Pulmonary artery endothelial cell (primary cell): ENCODE data around the gene MRGPRD. TPM values are rescaled to one million over a fixed set of nuclear protein-coding genes. Genes with fewer than 3 reads are reported as not detected.

Experiments used
- DNase-seq: peaks from one replicate; pipeline ENCODE4 v3.0.0-alpha.2; 2011; ENCODE audit warnings: low read depth, low spot score
- total RNA-seq: library from RNA; depleted of rRNA; stranded (reverse); fragments of >200 nt; gene quantifications from 2 replicates; pipeline ENCODE4 v1.2.3, GENCODE V29; 2014

Gene MRGPRD, protein sequence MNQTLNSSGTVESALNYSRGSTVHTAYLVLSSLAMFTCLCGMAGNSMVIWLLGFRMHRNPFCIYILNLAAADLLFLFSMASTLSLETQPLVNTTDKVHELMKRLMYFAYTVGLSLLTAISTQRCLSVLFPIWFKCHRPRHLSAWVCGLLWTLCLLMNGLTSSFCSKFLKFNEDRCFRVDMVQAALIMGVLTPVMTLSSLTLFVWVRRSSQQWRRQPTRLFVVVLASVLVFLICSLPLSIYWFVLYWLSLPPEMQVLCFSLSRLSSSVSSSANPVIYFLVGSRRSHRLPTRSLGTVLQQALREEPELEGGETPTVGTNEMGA
- total RNA-seq: not detected in 2 replicates

DNA sequence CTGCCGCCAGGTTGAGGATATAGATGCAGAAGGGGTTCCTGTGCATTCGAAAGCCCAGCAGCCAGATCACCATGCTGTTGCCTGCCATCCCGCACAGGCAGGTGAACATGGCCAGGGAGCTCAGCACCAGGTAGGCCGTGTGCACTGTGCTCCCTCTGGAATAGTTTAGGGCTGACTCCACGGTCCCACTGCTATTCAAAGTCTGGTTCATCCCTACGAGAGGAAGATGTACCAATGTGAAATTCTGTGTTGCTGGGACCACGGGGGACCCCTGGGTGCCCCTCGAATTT is at the start of gene MRGPRD:
MRGPRD (minus strand) TSS at position 211 of the 290 bp plus-strand sequence; CDS start at position 211, 0 bp downstream.
- no peak for DNase-seq

DNA sequence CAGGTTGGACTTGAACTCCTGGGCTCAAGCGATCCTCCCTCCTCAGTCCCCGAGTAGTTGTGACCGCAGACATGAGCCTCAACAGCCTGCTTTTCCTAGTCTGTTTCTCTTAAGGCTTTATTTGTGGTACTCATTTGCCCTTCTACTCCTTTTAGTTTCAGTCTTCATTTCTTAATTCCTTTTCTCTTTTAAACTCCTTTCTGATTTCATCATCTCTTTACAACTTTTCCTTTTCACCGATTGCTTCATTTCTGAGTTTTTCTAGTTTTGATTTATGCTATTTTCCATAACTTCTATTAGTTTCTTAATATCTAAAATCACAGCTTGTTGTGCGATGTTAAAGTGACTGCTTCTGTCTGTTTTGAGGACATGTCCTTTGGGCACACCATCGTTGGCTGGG is 49.5 kb upstream of the MRGPRD start:
- DNase-seq: no peak

DNA sequence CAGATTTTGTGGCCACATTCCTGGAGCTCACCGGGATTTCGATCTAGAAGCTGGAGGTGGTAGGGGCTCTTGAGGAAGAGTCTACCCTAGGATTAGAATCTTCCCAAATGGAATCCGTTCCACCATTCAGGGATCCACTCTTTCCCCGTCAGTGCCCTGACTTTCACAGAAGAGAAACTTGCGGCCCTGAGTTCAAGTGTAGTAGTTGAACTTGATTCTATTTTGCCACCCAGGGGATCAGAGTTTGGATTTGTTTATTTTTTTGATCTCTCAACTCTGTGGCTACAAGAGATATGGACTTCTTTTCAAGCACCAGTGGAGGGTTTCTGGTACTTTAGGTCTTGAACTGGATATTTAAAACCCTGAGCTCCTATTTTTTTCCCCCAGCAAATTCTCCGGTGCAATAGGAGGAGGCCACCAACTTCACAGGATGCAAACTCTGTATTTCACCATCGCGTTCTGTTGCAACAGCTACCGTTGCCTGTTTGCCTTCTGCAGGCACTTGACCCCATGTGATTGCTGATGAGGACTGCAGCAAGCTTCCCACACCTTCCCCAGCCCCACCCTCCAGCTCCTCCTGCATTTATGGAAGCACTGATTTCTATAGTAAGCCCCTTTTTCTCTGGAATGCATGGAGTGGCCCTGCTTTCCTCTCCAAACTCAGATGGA is 47.1 kb upstream of the MRGPRD start:
- no peak for DNase-seq

DNA sequence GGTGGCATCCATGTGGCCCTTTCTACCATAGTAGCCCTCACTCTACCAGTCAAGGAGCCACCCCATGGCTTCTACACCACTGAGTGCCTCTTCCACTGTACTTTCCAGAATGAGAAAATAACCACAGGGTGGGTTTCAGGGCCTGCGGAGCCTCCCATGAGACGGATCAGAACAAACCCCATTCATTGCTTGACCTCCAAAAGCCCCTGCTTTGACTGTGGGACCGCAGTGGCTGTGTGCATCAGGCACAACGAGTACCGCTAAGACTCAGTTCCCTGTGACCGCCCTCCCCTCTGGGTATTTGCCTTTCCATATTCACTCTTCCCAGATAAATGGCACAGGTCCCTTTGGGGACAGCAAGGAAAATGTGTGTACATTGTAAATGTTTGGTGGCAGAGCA is 43.7 kb upstream of the MRGPRD start:
- no peak for DNase-seq

DNA sequence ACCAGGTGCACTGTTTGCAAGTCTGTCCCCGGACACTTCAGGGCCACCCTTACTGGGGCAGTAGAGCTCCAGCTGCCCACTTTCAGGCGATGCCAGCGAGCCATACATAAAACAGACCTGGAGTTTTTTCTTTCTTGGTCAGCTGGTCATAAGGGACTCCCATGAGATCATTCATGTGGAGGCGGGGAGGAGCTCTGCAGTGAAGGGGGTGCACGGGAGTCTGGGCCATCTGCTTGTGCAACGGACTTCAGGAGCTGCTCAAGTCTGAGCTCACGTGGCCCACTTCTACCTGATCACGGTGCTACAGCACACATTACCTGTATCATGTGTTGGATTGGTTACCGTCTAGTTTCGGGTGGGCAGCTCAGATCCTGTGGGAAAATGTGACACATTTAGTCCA is 41.5 kb upstream of the MRGPRD start:
- DNase-seq: no peak

DNA sequence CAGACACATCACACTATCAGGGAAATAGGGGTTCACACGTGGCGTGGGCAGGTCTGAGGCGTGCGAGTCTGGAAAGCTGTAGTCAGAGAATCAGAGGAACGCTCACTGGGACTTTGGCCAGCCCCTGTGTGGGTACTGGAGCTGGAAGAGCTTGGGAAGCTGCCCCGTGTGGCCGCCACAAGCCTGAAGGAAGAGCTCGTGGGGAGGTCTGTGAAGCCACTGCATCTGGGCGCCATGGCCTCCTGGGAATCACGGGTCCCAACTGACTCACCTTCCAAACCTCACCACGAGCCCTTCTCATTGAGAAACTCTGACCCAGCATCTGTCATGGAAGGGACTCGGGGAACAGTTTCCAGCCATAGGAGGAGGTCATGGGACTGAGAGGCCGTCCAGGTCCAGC is 38.1 kb upstream of the MRGPRD start:
- DNase-seq: no peak

DNA sequence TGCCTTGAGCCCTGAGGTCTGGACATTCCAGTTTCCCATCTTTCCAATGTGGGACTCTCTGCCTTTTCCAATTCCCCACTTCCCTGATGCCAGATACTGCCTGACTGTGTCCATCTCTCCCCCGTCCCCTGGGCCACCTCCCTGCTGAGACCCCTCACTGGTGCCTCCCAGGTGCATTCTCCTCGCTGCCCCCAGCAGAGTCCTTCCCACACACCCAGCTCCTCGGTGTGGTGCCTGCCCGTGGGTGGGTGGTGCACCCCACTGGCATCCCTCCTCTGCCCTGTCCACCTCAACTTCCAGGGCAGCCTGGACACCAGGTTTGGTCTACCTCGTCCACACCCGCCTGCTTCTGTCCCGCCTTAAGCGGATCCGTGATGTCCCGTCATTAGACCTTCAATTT is 37.2 kb upstream of the MRGPRD start:
- DNase-seq: no peak

DNA sequence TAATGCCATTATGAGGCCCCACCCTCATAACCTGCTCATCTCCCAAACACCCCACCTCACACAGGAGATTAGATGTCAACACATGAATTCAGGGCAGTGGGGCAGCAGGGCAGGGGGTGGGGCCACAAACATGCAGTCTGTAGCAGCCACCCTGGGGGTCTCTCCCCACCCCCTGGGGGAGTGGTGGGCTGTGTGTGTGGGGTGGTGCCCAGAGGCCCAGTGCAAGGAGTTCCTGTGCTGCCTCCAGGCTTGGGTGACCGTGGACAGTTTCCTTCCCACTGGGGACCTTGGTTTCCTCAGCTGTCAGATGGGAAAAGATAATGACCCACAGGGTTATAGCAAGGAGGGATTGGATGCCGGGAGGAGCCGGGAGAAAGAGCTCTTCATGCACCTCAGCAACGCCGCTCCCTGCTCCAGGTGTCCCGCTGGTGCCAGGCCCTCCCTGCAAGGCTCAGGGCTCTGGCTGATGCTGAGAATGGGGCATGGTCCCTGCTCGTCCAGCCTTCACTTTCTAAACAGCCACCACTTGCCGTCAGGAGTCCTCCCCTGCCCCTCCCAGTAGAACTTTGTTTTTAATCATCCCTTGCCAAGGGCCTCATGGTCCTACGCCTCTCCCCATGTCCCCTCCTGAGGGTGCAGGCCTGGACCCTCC is 34.2 kb upstream of the MRGPRD start:
- DNase-seq: no peak

DNA sequence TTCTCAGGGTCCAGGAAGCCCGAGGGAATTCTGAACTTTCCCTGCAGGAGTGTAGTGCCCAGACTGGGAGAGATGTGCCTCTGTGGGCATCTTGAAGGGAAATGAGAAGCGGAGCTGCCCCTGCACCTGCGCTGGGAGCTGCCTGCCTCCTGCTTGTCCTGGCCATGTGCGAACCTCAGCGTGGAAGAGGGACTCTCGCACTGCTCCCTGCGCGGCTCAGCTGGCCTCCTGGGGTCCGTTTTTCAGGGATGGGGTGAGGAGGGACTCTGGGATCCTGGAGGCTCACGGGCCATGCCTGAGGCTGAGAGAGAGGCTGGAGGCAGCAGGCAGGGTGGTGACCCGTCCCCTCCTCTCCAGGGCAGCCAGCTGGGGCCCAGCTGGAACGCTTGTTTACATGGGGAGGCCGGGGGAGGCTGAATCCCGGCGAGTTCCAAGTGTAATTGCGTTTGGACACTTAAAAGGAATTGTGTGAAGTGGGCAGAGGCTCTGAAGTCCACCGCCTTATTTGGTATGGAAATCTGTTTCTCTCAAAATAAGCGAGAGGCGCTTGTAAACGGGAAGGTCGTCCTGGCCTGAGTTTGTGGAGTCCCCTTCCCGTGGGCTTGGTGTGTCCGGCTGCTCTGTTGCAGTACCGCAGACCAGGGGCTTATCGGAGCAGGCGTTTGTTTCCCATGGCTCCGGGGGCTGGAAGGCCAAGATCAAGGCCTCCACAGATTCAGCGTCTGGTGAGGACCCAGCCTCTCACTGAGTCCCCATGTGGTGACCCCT is 33.5 kb upstream of the MRGPRD start:
- DNase-seq: no peak

DNA sequence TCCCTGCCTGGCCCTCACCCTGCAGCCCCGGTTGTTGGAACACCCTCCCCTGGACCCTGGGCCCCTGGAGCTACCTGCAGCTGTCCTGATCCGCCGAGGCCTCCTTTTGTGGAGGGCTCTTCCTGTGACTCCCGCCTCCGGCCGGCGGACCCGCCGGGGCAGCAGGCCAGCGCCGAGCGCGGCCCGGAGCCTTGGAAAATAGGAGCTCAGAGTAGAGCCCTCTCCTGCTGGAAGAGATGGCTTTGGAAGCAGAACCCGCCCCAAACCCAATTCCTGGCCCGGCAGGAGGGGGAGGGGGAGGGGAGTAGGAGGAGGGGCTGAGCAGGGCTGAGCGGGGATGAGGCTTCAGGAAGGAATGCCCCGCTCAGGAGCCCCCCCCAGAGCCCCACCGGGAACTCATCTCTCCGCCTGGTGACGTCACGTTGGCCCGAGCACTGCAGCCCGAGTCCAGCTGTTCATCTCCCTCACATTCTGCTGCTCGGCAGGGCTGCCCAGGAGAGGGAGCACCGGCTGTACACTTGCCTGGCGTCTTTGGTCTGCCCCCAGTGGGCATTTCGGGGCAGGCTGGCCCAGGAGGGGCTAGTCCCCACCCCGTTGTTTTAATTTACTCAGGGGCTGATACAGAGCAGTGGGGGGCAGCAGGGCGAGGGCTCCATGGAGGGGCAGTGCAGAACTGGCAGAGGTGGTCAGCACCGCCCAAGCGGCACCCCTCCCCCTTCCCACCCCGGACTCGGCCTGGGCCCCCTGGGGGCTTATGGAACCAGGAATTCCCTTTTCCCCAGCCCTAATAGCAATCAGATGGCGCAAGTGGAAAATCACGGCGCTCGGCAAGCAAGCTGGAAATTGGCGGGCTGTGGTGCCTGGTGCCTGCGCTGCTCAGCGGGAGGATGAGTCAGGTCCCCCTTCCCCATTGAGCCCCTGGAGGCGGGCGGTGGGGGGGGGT is 32.5 kb upstream of the MRGPRD start, which contains the start of gene MRGPRF:
MRGPRF (minus strand) TSS at position 238 of the 943 bp plus-strand sequence. CDS start 3,345 bp downstream, outside the sequence.
- DNase-seq: no peak

DNA sequence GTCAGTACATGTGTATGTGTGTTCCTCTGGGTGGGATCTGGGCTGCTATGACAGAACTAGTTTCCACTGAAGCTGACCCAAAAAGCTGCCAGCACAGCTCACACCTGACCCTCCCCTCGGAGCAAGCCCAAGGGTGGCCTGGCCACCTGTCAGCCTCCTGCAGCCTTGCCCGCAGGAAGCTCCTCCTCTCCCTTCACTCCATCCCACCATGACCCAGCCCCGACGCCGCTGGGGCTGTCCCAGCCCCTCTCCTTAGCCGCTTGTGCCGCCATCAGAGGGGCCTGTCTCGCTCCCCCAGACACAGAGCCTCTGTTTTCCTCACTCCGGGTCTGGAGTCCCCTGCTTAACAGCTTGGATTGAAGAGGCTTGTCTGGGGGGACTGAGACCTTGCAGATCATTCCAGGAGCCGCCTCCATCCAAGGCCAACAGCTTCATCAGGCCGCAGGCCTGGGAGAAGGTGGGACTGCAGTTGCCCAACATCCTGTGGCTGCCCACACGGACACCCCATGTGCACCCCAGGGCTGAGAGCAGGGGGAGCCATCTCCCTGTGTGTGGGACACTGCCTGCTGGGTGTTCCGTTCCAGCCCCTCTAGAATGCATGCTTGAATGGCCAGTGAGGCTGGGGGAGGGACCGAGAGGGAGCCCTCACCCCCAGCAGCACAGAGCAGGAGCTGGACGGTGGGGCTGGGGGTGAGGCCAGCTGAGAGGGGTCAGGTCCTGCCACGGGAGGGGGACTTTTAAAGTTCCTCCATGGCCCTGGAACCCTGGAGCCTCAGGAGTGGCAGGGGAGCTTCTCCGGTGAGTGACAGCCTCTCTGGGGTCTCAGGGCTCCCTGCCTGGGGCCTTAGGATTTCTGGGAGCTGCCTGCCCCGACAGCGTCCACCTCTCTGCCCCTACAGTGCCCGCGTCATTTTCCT is 31.6 kb upstream of the MRGPRD start:
- DNase-seq: no peak

DNA sequence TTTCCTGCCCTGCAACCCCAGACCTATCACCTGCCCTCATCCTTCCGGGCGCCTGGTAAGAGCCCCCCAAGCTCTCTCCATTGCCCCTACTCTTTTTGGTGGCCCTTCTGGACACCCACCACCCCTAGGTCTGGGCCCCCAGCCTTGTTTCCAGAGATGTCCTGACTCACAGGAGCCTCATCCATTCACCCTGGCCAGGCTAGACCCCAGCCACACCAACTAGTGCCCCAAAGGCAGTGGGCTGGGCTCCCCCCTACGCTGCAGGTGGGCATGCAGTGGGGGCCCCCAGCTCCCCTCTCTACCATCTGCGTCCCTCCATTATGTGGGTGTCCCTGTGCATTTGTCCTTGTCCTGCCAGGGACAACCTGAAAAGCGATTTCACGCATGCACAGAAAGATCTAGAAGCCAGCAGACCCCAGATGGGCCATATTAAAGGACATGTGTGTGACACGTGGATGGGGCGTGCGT is 30.9 kb upstream of the MRGPRD start:
- DNase-seq: no peak

DNA sequence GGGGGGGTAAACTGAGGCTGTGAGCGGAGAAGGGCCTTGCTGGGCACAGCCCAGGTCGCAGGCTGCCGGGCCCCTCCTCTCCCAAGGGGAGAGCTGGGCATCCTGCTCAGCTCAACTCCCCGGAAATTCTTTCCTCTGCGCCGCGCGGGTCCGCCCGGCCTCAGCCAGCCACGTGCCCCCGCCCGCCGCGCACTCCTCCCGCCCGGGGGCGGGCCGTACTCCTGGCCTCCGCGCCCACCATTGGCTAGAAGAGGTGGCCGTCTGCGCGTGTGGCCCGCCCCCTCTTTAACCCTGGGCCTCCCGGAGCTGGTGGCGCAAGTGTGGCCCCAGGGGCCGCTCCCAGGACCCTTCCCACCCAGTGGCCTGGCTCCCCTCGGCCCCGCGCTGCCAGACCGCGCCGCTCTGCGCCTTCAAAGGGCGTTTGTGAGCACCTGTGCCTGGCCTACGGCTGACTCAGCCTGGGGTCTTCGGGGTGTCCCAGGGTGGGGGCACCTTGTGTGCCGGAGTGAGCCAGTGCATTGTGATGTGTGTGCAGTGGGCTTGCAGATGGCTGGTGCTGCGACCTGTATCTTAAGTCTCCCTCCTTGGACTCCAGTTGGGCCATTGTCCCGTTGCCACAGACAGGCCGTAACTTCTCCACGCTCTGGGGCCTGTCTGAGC is 30.3 kb upstream of the MRGPRD start:
- no peak for DNase-seq

DNA sequence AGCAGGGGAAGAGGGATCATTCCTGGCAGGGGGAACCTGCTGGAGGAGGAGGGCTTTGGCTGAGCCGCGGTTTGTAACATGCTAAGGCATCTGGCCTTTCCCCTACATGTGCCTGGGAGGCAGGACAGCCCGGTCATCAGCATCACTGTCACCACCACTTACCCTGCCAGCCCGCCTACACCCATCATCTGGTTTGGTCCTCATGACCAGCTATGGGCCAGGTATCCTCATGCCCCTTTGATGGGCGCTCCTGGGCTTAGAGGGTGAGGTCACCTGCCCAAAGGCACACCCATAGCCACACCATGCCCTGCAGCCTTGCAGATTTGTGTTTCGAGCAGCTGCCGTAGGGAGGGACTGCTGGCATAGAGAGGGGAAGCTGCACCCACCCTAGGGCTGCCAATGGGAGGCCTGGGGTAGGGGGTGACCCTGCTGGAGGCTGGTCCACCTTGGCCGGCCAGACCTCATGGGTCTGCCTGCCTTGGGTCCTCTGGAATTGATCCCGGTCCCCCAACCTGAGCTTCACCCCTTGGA is 29.6 kb upstream of the MRGPRD start:
- no peak for DNase-seq

DNA sequence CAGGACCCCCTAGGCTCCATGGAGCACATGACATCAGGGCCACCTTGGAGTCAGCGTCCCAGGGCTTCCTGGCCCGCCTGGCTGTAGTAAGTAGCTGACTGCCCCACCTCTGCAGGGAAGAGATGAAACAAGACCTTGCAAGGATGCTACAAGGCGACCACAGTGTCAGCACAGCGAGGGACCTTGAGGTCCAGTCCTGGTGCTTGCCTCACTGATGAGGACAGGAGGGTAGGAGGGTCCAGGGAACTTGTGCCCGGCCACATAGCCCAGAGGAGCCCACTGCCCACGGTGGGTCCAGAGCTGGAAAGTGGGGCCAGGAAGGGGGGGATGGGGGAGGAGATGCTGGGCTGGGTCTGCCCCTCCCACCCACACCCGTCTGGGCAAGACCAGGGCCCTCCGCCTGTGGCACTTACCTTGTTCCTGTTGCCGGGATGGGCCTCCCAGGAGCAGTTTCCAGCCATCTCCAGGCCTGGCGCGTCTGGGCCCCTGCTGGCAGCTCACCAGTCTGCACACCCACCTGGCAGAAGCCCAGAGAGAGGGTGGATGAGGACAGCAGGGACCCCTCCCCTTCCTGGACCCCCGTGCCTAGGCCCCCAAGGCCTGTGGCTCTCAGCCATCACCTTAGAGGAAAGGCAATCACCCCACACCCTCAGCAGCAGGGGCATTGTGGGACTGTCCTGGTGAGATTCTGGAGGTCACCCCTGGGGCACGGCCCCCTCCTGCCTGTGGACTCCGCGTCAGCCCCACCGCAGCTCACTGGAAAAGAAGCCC is 28.8 kb upstream of the MRGPRD start:
- no peak for DNase-seq

DNA sequence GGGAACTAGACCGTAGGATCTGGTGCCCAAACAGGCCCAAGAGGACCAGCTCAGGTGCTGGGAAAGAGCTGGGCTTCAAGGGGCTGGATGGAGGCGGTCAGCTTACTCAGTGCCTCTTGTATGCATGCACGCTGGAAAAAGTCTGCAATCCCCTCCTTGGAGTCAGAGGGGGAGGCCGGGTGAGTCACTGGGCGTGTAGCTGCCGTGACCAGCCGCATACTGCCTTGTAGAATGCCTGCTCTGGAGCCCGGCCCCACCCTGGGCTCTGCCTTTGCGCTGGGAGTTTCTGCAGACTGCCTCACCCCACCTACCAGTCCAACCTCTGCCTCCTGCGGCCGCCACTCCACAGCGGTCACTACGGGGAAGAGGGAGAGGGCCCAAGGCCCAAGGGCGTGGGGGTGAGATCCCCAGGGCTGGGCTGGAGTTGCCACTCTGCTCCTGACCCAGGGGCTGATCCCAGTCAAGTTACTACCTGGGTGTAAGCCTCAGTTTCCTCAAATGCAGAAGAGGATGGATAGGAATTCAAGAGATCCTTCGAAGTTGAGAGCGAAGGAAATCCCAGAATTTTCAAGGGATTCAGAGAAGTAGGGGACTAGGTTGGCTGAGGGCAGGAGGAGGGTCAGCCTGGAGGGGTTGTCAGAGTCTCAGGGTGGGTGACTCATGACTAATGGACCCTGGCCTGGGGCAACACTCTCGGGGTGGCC is 28.1 kb upstream of the MRGPRD start:
- no peak for DNase-seq

DNA sequence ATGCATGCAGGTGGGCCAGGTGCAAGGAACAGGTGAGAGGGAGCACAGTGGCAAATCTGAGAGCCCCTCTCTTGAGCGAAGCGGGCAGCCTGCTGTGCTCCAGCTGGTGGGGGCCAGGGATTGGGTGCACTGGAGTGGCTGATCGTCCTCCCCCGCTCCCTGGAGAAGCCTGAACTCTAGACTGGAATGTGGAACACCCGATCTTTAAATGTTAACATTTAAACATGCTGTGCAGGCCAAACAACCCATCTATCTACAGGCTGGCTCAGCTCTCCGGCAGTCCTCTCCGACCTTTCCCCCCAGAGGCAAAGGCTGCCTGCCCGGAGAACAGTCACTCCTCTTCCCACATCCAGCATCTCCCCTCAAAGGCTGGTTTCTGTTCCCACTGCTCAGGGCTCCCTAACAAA is 27.2 kb upstream of the MRGPRD start:
- DNase-seq: no peak
